Smooth muscle cell of the brain vasculature (primary cell): Measurements from ENCODE around the gene FLII.
"Not testable (repeated sequence)": the region's sequence is repeated elsewhere in the genome, so short reads cannot be mapped to it uniquely, and the experiment has no call there.

ENCODE experiments used
- DNase-seq: peaks from one replicate; pipeline ENCODE4 v3.0.0-alpha.2; 2012; ENCODE audit warnings: low read depth, low spot score

The FLII gene

GRCh38 chr17:18224053-18224386 lies 34.5 kb downstream of the FLII start:
- DNase-seq = no peak

GRCh38 chr17:18218756-18219415 lies 39.7 kb downstream of the FLII start:
- no peak for DNase-seq

GRCh38 chr17:18217412-18218015 lies 41.0 kb downstream of the FLII start:
- DNase-seq = no peak

- DNase-seq = not testable (repeated sequence)
Observed at GRCh38 chr17:18216906-18217305, 41.6 kb downstream of the FLII start.

GRCh38 chr17:18213666-18214270 lies 44.8 kb downstream of the FLII start:
- DNase-seq = no peak

- DNase-seq = no peak
Observed at GRCh38 chr17:18208092-18208491, 50.4 kb downstream of the FLII start.

- no peak for DNase-seq
Observed at GRCh38 chr17:18206962-18207361, 51.6 kb downstream of the FLII start.

GRCh38 chr17:18205861-18206260 lies 52.7 kb downstream of the FLII start:
- DNase-seq = no peak

- no peak for DNase-seq
Observed at GRCh38 chr17:18203308-18203707, 55.2 kb downstream of the FLII start.

GRCh38 chr17:18201108-18201507 lies 57.4 kb downstream of the FLII start:
- no peak for DNase-seq

GRCh38 chr17:18198530-18198929 lies 60.0 kb downstream of the FLII start:
- DNase-seq = no peak

- DNase-seq = no peak
Observed at GRCh38 chr17:18197535-18198194, 60.9 kb downstream of the FLII start.

- no peak for DNase-seq
Observed at GRCh38 chr17:18195246-18195645, 63.3 kb downstream of the FLII start.
